Body of pancreas (tissue), 4 donors: ENCODE results near the gene POC1A. TPM values are rescaled to one million over a fixed set of nuclear protein-coding genes. Genes with fewer than 3 reads are reported as not detected.
A peak's percentile ranks its signal among the peaks of the same experiment; 100 is the strongest.

Experiments
- ATAC-seq: fragments of 150-250 bp; one replicate; pipeline ENCODE4 v1.9.1; 2016
- DNase-seq, 4 donors: peaks; one replicate each; pipeline ENCODE4 v3.0.0-alpha.2; 2019
- H3K27ac ChIP-seq, 4 donors: fragments of 200-600 bp; sonication (generic); 1 replicate in 3 of 4; 2 replicates in 1 of 4; pipeline versions ENCODE4 v1.5.1 to v1.6.1; 2016 to 2019; ENCODE audit warnings: mild to moderate bottlenecking in 1 of 4, mixed read lengths in 1 of 4, moderate library complexity in 1 of 4
- H3K27me3 ChIP-seq, 2 donors: fragments of 200-600 bp; sonication (generic); one replicate each; pipeline ENCODE4 v1.6.0; 2016; ENCODE audit warnings: mild to moderate bottlenecking in 1 of 2
- H3K36me3 ChIP-seq, 2 donors: fragments of 200-600 bp; sonication (generic); replicated peaks in 1 of 2; 2 replicates each; pipeline ENCODE4 v1.5.1; 2016; ENCODE audit warnings: low read depth in 2 of 2; ENCODE audit not compliant: insufficient read depth in 1 of 2
- H3K4me1 ChIP-seq: fragments of 200-600 bp; sonication (generic); one replicate; pipeline ENCODE4 v1.6.0; 2016
- H3K4me3 ChIP-seq, 2 donors: fragments of 200-600 bp; sonication (generic); 1 replicate in 1 of 2; 2 replicates in 1 of 2; pipeline ENCODE4 v1.5.1; 2016 to 2019
- H3K9me3 ChIP-seq, 3 donors: fragments of 200-600 bp; sonication (generic); 1 replicate in 2 of 3; 2 replicates in 1 of 3; pipeline ENCODE4 v1.5.1; 2016
- CTCF ChIP-seq, 7 experiments: fragments of 450-650 bp in 4 of 7; fragments of 200-600 bp in 3 of 7; sonication (generic) in 3 of 7; IDR thresholded peaks; one replicate each; pipeline ENCODE4 v1.5.1; 2016 to 2019; ENCODE audit warnings: antibody characterized with exemption in 7 of 7
- POLR2A ChIP-seq, 3 donors: fragments of 450-650 bp; IDR thresholded peaks; one replicate each; pipeline ENCODE4 v1.6.1; 2016; ENCODE audit warnings: antibody characterized with exemption in 3 of 3, mild to moderate bottlenecking in 2 of 3
- WGBS, 2 donors: methylation state at CpG; one replicate each; pipeline ENCODE4 v1.1.5; 2017; 5-methylcytosine and 5-hydroxymethylcytosine counted together
- intact Hi-C: fragments of 100-400 bp; cut with DNase I; formaldehyde crosslinking; loops from one replicate; pipeline ENCODE4 v1.15.1; 2023
- total RNA-seq, 2 donors: library from RNA; depleted of rRNA; stranded (reverse); fragments of >200 nt; gene quantifications; one replicate each; pipeline ENCODE4 v1.1.0, GENCODE V29; 2016

The POC1A gene
- total RNA-seq, 2 donors from 2014 or later: 0.26 to 3.3 TPM

GRCh38 chr3:52130966-52131622 is 23.1 kb downstream of the POC1A start:
- TF ChIP-seq POLR2A (IDR thresholded peaks at IDR 0.05) (no peak), CTCF (IDR thresholded peaks at IDR 0.05) (no peak)
- intact Hi-C loops: no loop called here
- 82 to 86% methylated on average over 8 to 14 of the region's 14 CpGs for WGBS, 2 donors
- no peak overlapping the region for H3K27ac ChIP-seq
- H3K36me3 ChIP-seq: no peaks in the 10 kb centered on the region
- H3K4me3 ChIP-seq: no peak overlapping the region
- DNase-seq (no peak), ATAC-seq (no peak)
- no peaks in the 10 kb centered on the region for H3K4me1 ChIP-seq
- H3K9me3 ChIP-seq: no peaks in the 10 kb centered on the region
- no peaks in the 10 kb centered on the region for H3K27me3 ChIP-seq

DNA sequence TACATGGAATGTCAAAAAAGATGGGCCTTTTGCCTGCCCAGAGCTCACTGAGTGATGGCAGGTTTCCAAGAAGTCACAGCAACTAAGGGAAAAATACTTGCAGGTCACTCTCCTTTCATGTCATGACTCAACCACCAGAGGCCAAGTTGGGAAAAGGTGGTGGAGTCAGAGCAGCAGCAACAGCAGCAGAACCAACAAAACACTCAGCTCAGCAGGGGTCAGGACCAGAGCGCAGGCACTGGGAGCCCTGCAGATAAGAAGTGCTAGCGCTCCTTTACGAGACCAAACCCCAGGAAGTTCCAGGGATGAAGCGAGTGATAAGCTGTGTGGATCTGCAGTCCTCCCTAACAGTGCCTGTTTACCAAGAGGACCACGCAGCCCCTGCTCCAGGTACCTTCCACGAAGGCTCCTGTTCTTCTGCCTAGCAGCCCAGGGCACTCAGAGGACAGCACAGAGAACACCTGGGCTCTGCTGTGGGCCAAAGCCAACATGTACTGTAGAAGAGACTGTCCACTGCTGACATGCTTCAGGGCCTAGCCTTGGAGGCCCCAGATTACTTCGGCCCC is 26.0 kb downstream of the POC1A start:
- no peak for ATAC-seq
- intact Hi-C loops: no loop called here

DNA sequence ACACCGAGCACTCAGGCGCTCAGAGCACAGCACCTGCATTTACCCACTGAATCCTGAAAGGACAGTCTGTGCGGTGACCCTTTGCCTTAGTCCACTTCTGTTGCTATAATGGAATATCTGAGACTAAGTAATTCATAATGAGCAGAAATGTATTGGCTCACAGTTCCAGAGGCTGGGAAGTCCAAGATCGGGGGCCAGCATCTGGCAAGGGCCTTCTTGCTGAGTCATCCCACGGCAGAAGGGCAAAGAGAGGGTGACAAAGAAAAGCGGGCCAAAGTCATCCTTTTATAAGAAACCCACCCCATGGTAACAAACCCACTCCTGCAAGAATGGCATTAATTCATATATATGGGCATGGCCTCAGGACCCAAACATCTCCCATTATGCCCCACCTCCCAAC is 27.7 kb downstream of the POC1A start:
- no peak for ATAC-seq
- no peak for DNase-seq
- H3K36me3 ChIP-seq: no peaks in the 10 kb centered on the region

More for the DNA sequence above, 26.0 kb downstream of the POC1A start:
- Histone ChIP-seq H3K36me3 (no peaks in the 10 kb centered on the region), H3K27me3 (no peaks in the 10 kb centered on the region), H3K27ac (no peak overlapping the region), H3K4me3 (no peak overlapping the region), H3K9me3 (no peaks in the 10 kb centered on the region), H3K4me1 (no peaks in the 10 kb centered on the region)
- TF ChIP-seq CTCF (IDR thresholded peaks at IDR 0.05): no peak
- TF ChIP-seq POLR2A (IDR thresholded peaks at IDR 0.05): no peak
- WGBS, 2 donors: 78 to 82% methylated on average over 5 to 7 of the region's 7 CpGs
- DNase-seq: peak in 1 of 4 donors; percentile 20

GRCh38 chr3:52126036-52126435 is 28.2 kb downstream of the POC1A start:
- Histone ChIP-seq H3K27ac (no peak overlapping the region), H3K36me3 (no peaks in the 10 kb centered on the region), H3K9me3 (no peaks in the 10 kb centered on the region), H3K4me3 (no peak overlapping the region), H3K4me1 (no peaks in the 10 kb centered on the region), H3K27me3 (no peaks in the 10 kb centered on the region)
- 88 to 92% methylated on average over 3 to 4 of the region's 4 CpGs for WGBS, 2 donors
- intact Hi-C loops: no loop called here
- DNase-seq (no peak), ATAC-seq (no peak)
- TF ChIP-seq POLR2A (IDR thresholded peaks at IDR 0.05) (no peak), CTCF (IDR thresholded peaks at IDR 0.05) (no peak)

More for the DNA sequence above, 27.7 kb downstream of the POC1A start:
- 90 to 92% methylated on average over 6 of the region's 6 CpGs for WGBS, 2 donors
- intact Hi-C loops: no loop called here
- Histone ChIP-seq H3K4me1 (no peaks in the 10 kb centered on the region), H3K4me3 (no peak overlapping the region), H3K27me3 (no peaks in the 10 kb centered on the region), H3K9me3 (no peaks in the 10 kb centered on the region), H3K27ac (no peak overlapping the region)
- TF ChIP-seq CTCF (IDR thresholded peaks at IDR 0.05) (no peak), POLR2A (IDR thresholded peaks at IDR 0.05) (no peak)

DNA sequence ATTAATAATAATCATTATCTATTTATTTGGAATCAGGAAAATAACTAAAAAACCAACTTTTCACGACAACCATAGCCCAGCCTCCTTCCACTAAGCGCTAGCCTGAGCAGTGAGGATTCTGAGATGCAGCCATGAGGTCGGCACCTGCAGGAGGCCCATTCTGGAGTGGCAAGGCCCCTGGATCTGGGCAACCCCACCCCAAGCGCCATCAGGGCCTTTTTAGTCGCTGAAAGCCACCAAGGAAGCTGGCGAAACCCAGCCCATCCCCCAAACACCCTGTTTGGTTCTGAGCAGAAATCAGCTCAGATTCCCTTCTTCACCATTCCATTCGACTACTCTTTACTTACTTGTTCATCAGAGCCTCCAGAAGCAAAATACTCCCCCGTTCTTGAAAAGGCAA is 29.5 kb downstream of the POC1A start:
- ATAC-seq (no peak), DNase-seq (no peak)
- no peak overlapping the region for H3K4me3 ChIP-seq
- no peaks in the 10 kb centered on the region for H3K9me3 ChIP-seq
- TF ChIP-seq POLR2A (IDR thresholded peaks at IDR 0.05) (no peak), CTCF (IDR thresholded peaks at IDR 0.05) (no peak)
- H3K27ac ChIP-seq: no peak overlapping the region
- WGBS, 2 donors: 85 to 90% methylated on average over 8 of the region's 8 CpGs
- intact Hi-C loops: loop anchor here (5.0 kb wide), 1 partner anchor 122 kb away; no protein-coding TSS in a partner anchor
- H3K27me3 ChIP-seq: no peaks in the 10 kb centered on the region
- H3K36me3 ChIP-seq: no peaks in the 10 kb centered on the region
- no peaks in the 10 kb centered on the region for H3K4me1 ChIP-seq
